H9 (cell line): ENCODE results near the gene EIF5A2. TPM values are rescaled to one million over a fixed set of nuclear protein-coding genes. Genes with fewer than 3 reads are reported as not detected.

ENCODE experiments used
- DNase-seq: peaks from one replicate; pipeline ENCODE4 v3.0.0-alpha.2; 2017
- H2AFZ ChIP-seq: one replicate; pipeline ENCODE4 v1.6.1; 2013; ENCODE audit warnings: mild to moderate bottlenecking, low read length, control low read depth, moderate library complexity
- H2AK5ac ChIP-seq: 2 replicates; pipeline ENCODE4 v1.6.1; 2013; ENCODE audit warnings: low read length, control low read depth, mixed read lengths; ENCODE audit not compliant: insufficient read length
- H2BK120ac ChIP-seq: one replicate; pipeline ENCODE4 v1.6.1; 2013; ENCODE audit warnings: low read depth, mild to moderate bottlenecking, low read length, control low read depth, inconsistent platforms; ENCODE audit not compliant: poor library complexity, severe bottlenecking
- H2BK12ac ChIP-seq: 2 replicates; pipeline ENCODE4 v1.6.1; 2013; ENCODE audit warnings: low read length, control low read depth, mixed read lengths, low read depth; ENCODE audit not compliant: insufficient read length
- H2BK15ac ChIP-seq: 2 replicates; pipeline ENCODE4 v1.6.1; 2013; ENCODE audit warnings: low read depth, low read length, control low read depth
- H2BK20ac ChIP-seq: one replicate; pipeline ENCODE4 v1.6.1; 2013; ENCODE audit warnings: low read depth, mild to moderate bottlenecking, low read length, control low read depth, inconsistent platforms; ENCODE audit not compliant: poor library complexity, severe bottlenecking
- H2BK5ac ChIP-seq: 2 replicates; pipeline ENCODE4 v1.6.1; 2013; ENCODE audit warnings: low read length, control low read depth, mixed read lengths; ENCODE audit not compliant: insufficient read length
- H3K14ac ChIP-seq: 2 replicates; pipeline ENCODE4 v1.6.1; 2013; ENCODE audit warnings: low read length, control low read depth; ENCODE audit not compliant: insufficient read depth
- H3K18ac ChIP-seq: 2 replicates; pipeline ENCODE4 v1.6.1; 2013; ENCODE audit warnings: low read depth, mild to moderate bottlenecking, mixed read lengths, low read length, control low read depth; ENCODE audit not compliant: insufficient read length
- H3K23ac ChIP-seq: 2 replicates; pipeline ENCODE4 v1.6.1; 2013; ENCODE audit warnings: low read length, control low read depth, mixed read lengths, low read depth; ENCODE audit not compliant: insufficient read length
- H3K23me2 ChIP-seq: 2 replicates; pipeline ENCODE4 v1.6.1; 2013; ENCODE audit warnings: low read depth, mild to moderate bottlenecking, mixed read lengths, low read length, control low read depth; ENCODE audit not compliant: insufficient read length, poor library complexity, severe bottlenecking
- H3K27ac ChIP-seq: 2 replicates; pipeline ENCODE4 v1.5.1; 2013; ENCODE audit warnings: low read length, control low read depth, mixed read lengths, low read depth; ENCODE audit not compliant: insufficient read length
- H3K27me3 ChIP-seq: 2 replicates; pipeline ENCODE4 v1.6.1; 2013; ENCODE audit warnings: low read length, control low read depth, inconsistent platforms; ENCODE audit not compliant: insufficient read depth
- H3K4ac ChIP-seq: 2 replicates; pipeline ENCODE4 v1.6.1; 2013; ENCODE audit warnings: low read depth, mild to moderate bottlenecking, control low read depth, inconsistent platforms, low read length, moderate library complexity
- H3K4me1 ChIP-seq: 2 replicates; pipeline ENCODE4 v1.6.1; 2013; ENCODE audit warnings: low read length, control low read depth, inconsistent platforms; ENCODE audit not compliant: insufficient read depth
- H3K4me2 ChIP-seq: 2 replicates; pipeline ENCODE4 v1.6.1; 2013; ENCODE audit warnings: low read length, control low read depth, mixed read lengths; ENCODE audit not compliant: insufficient read length, insufficient read depth
- H3K56ac ChIP-seq: 2 replicates; pipeline ENCODE4 v1.6.1; 2013; ENCODE audit warnings: low read depth, mild to moderate bottlenecking, mixed read lengths, low read length, control low read depth; ENCODE audit not compliant: insufficient read length
- H3K79me1 ChIP-seq: 2 replicates; pipeline ENCODE4 v1.6.1; 2013; ENCODE audit warnings: low read depth, mild to moderate bottlenecking, moderate library complexity, low read length, control low read depth, inconsistent platforms; ENCODE audit not compliant: insufficient read depth, poor library complexity, severe bottlenecking
- H3K79me2 ChIP-seq: 2 replicates; pipeline ENCODE4 v1.6.1; 2013; ENCODE audit warnings: low read length, control low read depth, inconsistent platforms; ENCODE audit not compliant: insufficient read depth
- H3K9ac ChIP-seq: 2 replicates; pipeline ENCODE4 v1.6.1; 2013; ENCODE audit warnings: low read length, control low read depth, mixed read lengths; ENCODE audit not compliant: insufficient read length; ENCODE audit errors: extremely low read depth
- H3K9me3 ChIP-seq: one replicate; pipeline ENCODE4 v1.6.1; 2013; ENCODE audit warnings: low read depth, low read length, inconsistent platforms; ENCODE audit not compliant: control insufficient read depth
- H3T11ph ChIP-seq: one replicate; pipeline ENCODE4 v1.6.1; 2013; ENCODE audit warnings: mild to moderate bottlenecking, low read length, control low read depth, inconsistent platforms
- H4K20me1 ChIP-seq: one replicate; pipeline ENCODE4 v1.6.1; 2013; ENCODE audit not compliant: control insufficient read depth, insufficient read length, insufficient read depth
- H4K5ac ChIP-seq: 2 replicates; pipeline ENCODE4 v1.6.1; 2013; ENCODE audit warnings: low read depth, mild to moderate bottlenecking, mixed read lengths, low read length, control low read depth; ENCODE audit not compliant: insufficient read length
- H4K8ac ChIP-seq: replicated peaks from 2 replicates; pipeline ENCODE4 v1.6.1; 2013; ENCODE audit warnings: low read length, control low read depth, mixed read lengths, low read depth; ENCODE audit not compliant: insufficient read length
- H4K91ac ChIP-seq: 2 replicates; pipeline ENCODE4 v1.6.1; 2013; ENCODE audit warnings: low read depth, mild to moderate bottlenecking, moderate library complexity, mixed read lengths, low read length, control low read depth; ENCODE audit not compliant: insufficient read length
- H3K27ac Mint-ChIP-seq, 3 experiments: 2 replicates in 2 of 3; 3 replicates in 1 of 3; pipeline ENCODE4 v1.8.0; 2020 to 2021; ENCODE audit warnings: mixed read lengths in 3 of 3, mild to moderate bottlenecking in 1 of 3, moderate library complexity in 1 of 3
- H3K27me3 Mint-ChIP-seq: 2 replicates; pipeline ENCODE4 v1.8.0; 2021; ENCODE audit warnings: low read depth, mild to moderate bottlenecking, moderate library complexity, mixed read lengths
- H3K36me3 Mint-ChIP-seq, 3 experiments: 2 replicates in 2 of 3; 3 replicates in 1 of 3; pipeline ENCODE4 v1.8.0; 2020 to 2021; ENCODE audit warnings: low read depth in 3 of 3, mixed read lengths in 3 of 3; ENCODE audit not compliant: insufficient read depth in 1 of 3
- H3K4me1 Mint-ChIP-seq, 2 experiments: 2 replicates each; pipeline ENCODE4 v1.8.0; 2020; ENCODE audit warnings: mixed read lengths in 2 of 2
- H3K4me3 Mint-ChIP-seq, 2 experiments: 2 replicates in 1 of 2; 3 replicates in 1 of 2; pipeline ENCODE4 v1.8.0; 2020 to 2021; ENCODE audit warnings: mild to moderate bottlenecking in 2 of 2, mixed read lengths in 2 of 2, moderate library complexity in 1 of 2
- H3K9me3 Mint-ChIP-seq, 2 experiments: 2 replicates in 1 of 2; 3 replicates in 1 of 2; pipeline ENCODE4 v1.8.0; 2020; ENCODE audit warnings: mild to moderate bottlenecking in 2 of 2, mixed read lengths in 2 of 2, moderate library complexity in 1 of 2
- CTCF ChIP-seq: fragments of 200-600 bp; sonication (generic); conservative IDR thresholded peaks from 3 replicates; pipeline ENCODE4 v1.8.0; 2021; ENCODE audit warnings: antibody characterized with exemption, mild to moderate bottlenecking
- WGBS: extraction: QIAGEN DNeasy Blood & Tissue Kit; methylation state at CpG from one replicate; pipeline ENCODE4 v1.1.7; 2013; ENCODE audit warnings: missing lambda C conversion rate, low lambda C conversion rate, mixed read lengths; ENCODE audit not compliant: insufficient read length; ENCODE audit errors: extremely low coverage; 5-methylcytosine and 5-hydroxymethylcytosine counted together
- total RNA-seq: library from RNA; stranded (reverse); gene quantifications from 2 replicates; pipeline ENCODE4 v1.2.1, GENCODE V29; 2021

The EIF5A2 gene
- total RNA-seq, 1 experiment from 2014 or later: 7.7 TPM

DNA sequence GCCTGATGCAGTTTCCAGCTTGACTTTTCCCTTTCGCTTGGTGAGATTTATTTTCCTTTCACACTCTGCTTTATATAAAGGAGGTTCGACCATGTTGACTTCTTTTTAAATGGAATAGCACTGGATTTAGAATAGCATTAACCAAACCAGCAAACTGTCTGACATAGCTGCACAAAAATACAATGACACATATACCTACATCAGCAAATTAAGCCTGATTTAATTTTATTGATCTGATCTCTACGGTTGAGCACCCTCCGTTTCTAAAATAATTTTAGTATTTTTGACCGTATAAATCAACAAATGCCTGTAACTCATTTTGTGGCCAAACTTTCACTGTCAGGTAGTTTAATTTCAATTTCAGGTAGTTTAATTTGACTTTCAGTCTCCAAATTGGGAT, 5.8 kb upstream of the EIF5A2 start:
- no peak overlapping the region for H2BK12ac ChIP-seq
- peaks cover 6% of the 10 kb centered on the region in 2 experiments for H3K4me1 Mint-ChIP-seq
- H3K4me2 ChIP-seq: no peak overlapping the region
- H3K9ac ChIP-seq: no peak overlapping the region
- TF ChIP-seq CTCF: no peak
- no peak overlapping the region for H4K91ac ChIP-seq
- no peak overlapping the region for H3K14ac ChIP-seq
- no CpG with 5 or more reads among the region's 5 CpGs for WGBS
- H3K27ac ChIP-seq: no peak overlapping the region
- peaks cover 15 to 26% (median 23%) of the 10 kb centered on the region in 3 experiments for H3K36me3 Mint-ChIP-seq
- peaks cover 11% of the 10 kb centered on the region for H3K27me3 Mint-ChIP-seq
- H3K18ac ChIP-seq: no peak overlapping the region
- H4K8ac ChIP-seq: no peak overlapping the region
- no peaks in the 10 kb centered on the region for H4K20me1 ChIP-seq
- no peak overlapping the region for H2BK120ac ChIP-seq
- H3K56ac ChIP-seq: no peak overlapping the region
- H3K79me1 ChIP-seq: no peaks in the 10 kb centered on the region
- H3K9me3 Mint-ChIP-seq: peaks cover 30 to 32% of the 10 kb centered on the region in 2 experiments
- peaks cover 8% of the 10 kb centered on the region for H3K9me3 ChIP-seq
- no peak overlapping the region for H2BK5ac ChIP-seq
- no peak overlapping the region for H3T11ph ChIP-seq
- H2AFZ ChIP-seq: no peak overlapping the region
- no peak overlapping the region for H4K5ac ChIP-seq
- H2AK5ac ChIP-seq: no peak overlapping the region
- no peak overlapping the region for H2BK20ac ChIP-seq
- H2BK15ac ChIP-seq: no peak overlapping the region
- H3K4me3 Mint-ChIP-seq: no peak overlapping the region
- H3K23ac ChIP-seq: no peak overlapping the region
- no peak for DNase-seq
- no peaks in the 10 kb centered on the region; the same call in 1 of the 2 replicates for H3K27me3 ChIP-seq
- H3K4ac ChIP-seq: no peak overlapping the region
- no peaks in the 10 kb centered on the region; the same call in 1 of the 2 replicates for H3K4me1 ChIP-seq
- H3K23me2 ChIP-seq: no peaks in the 10 kb centered on the region
- H3K79me2 ChIP-seq: no peaks in the 10 kb centered on the region
- peak overlapping the region in 1 of 3 experiments; percentile 30; a peak in 2 of 7 replicates for H3K27ac Mint-ChIP-seq
